DND-41 (cell line): ENCODE results near the gene BTBD3.

Experiments used
- CTCF ChIP-seq: IDR thresholded peaks from 2 replicates; pipeline ENCODE4 v1.5.1; 2012; ENCODE audit warnings: borderline replicate concordance, low read length, moderate library complexity, mild to moderate bottlenecking; ENCODE audit not compliant: poor library complexity, severe bottlenecking; ENCODE audit errors: extremely low read depth
- EZH2 ChIP-seq: IDR thresholded peaks from 3 replicates; pipeline ENCODE4 v1.6.1; 2012; ENCODE audit warnings: borderline replicate concordance, low read depth, mild to moderate bottlenecking, moderate library complexity, low read length, inconsistent platforms; ENCODE audit not compliant: severe bottlenecking

GRCh38 chr20:11876555-11876954 lies 41.1 kb upstream of the BTBD3 start:
- no peak for TF ChIP-seq CTCF
- no peak for TF ChIP-seq EZH2
